ENCODE measurements around the gene FGD4.

DNA sequence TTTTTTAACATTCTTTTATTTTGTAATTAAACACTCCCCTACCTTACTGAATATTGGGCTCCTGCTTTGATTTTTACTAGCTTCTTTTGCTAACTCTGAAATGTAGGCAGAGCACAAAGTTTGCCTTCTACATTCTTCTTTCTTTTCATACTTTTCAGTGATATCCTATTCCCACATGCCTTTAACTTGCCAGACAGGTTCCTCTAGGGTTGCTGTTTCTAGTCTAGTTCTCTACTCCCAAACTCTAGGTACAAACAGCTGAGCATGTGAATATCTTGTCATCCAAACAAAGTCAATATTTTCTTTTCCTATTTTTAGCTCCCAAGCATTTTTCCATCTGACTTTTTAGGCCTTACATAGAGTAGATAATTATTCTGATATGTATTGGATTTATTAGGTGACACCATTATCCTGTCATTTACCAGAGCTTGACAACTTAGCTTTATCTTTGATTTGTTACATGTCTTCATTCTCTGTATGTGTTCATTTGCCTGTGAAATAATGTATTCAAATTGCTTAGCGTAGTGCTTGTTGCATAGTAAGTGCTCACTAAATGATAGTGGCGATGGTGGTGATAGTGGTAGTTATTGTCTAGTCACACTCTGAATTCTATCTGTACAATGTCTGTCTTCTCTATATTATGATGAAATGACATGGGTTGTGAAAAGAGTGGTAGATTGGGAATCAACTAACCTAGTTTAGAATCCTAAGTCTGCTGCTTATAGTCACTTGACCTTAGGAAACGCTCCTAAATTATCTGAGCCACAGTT, 206.2 kb downstream of the FGD4 start:
- TF ChIP-seq, protein P1, sequence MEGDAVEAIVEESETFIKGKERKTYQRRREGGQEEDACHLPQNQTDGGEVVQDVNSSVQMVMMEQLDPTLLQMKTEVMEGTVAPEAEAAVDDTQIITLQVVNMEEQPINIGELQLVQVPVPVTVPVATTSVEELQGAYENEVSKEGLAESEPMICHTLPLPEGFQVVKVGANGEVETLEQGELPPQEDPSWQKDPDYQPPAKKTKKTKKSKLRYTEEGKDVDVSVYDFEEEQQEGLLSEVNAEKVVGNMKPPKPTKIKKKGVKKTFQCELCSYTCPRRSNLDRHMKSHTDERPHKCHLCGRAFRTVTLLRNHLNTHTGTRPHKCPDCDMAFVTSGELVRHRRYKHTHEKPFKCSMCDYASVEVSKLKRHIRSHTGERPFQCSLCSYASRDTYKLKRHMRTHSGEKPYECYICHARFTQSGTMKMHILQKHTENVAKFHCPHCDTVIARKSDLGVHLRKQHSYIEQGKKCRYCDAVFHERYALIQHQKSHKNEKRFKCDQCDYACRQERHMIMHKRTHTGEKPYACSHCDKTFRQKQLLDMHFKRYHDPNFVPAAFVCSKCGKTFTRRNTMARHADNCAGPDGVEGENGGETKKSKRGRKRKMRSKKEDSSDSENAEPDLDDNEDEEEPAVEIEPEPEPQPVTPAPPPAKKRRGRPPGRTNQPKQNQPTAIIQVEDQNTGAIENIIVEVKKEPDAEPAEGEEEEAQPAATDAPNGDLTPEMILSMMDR (IDR thresholded peaks at IDR 0.05; ENCODE audit: extremely low read depth in 1 of 2, insufficient read depth in 1 of 2, low read depth in 1 of 2, low read length in 2 of 2), result no peak
- no peak for TF ChIP-seq EZH2 (IDR thresholded peaks at IDR 0.05; ENCODE audit: borderline replicate concordance, low read depth, low read length, severe bottlenecking)
- no peak for TF ChIP-seq POLR2A (IDR thresholded peaks at IDR 0.05; ENCODE audit: low read depth, low read length)
- no peak for TF ChIP-seq POLR2AphosphoS5 (IDR thresholded peaks at IDR 0.05; ENCODE audit: insufficient read depth, low read depth, low read length)
- no peak for TF ChIP-seq FOS (IDR thresholded peaks at IDR 0.05; ENCODE audit: borderline replicate concordance, insufficient read depth, low read length)
- TF ChIP-seq JUN (IDR thresholded peaks at IDR 0.05; ENCODE audit: borderline replicate concordance, insufficient read depth, insufficient read length, low read depth), result no peak
- no peak for TF ChIP-seq GATA2 (IDR thresholded peaks at IDR 0.05; ENCODE audit: insufficient read depth, insufficient read length, low read depth, low read length)

Data from endothelial cell of umbilical vein (primary cell).